HEK293 (cell line): ENCODE measurements around the gene HECTD4.
"Not testable (repeated sequence)": the region's sequence is repeated elsewhere in the genome, so short reads cannot be mapped to it uniquely, and the experiment has no call there.

Source experiments
- ATF2 ChIP-seq: fragments of 450-650 bp; formaldehyde crosslinking; IDR thresholded peaks from 2 replicates; pipeline ENCODE4 v1.5.1; 2016; ENCODE audit warnings: missing biosample characterization, missing genetic modification characterization, low read depth
- CTCF ChIP-seq: fragments of 450-650 bp; formaldehyde crosslinking; IDR thresholded peaks from 2 replicates; pipeline ENCODE4 v1.5.1; 2016; ENCODE audit warnings: missing biosample characterization, missing genetic modification characterization
- ELK4 ChIP-seq: IDR thresholded peaks from 2 replicates; pipeline ENCODE4 v1.6.1; 2011; ENCODE audit warnings: mild to moderate bottlenecking, low read depth, low read length, borderline replicate concordance
- MEIS1 ChIP-seq: sonication (generic); formaldehyde crosslinking; IDR thresholded peaks from 2 replicates; pipeline ENCODE4 v1.8.1; 2022; ENCODE audit warnings: missing genetic modification reagents, mild to moderate bottlenecking, borderline replicate concordance
- PATZ1 ChIP-seq: fragments of 450-650 bp; formaldehyde crosslinking; IDR thresholded peaks from 2 replicates; pipeline ENCODE4 v1.5.1; 2016; ENCODE audit warnings: missing biosample characterization, missing genetic modification characterization
- PBX3 ChIP-seq: sonication (generic); formaldehyde crosslinking; IDR thresholded peaks from 2 replicates; pipeline ENCODE4 v1.8.1; 2022; ENCODE audit warnings: mild to moderate bottlenecking, moderate library complexity, missing genetic modification reagents
- YY2 ChIP-seq: fragments of 450-650 bp; formaldehyde crosslinking; IDR thresholded peaks from 2 replicates; pipeline ENCODE4 v1.5.1; 2016; ENCODE audit warnings: missing biosample characterization, missing genetic modification characterization
- ZBTB21 ChIP-seq: fragments of 450-650 bp; formaldehyde crosslinking; IDR thresholded peaks from 2 replicates; pipeline ENCODE4 v1.5.1; 2017; ENCODE audit warnings: missing biosample characterization, missing genetic modification characterization
- ZNF140 ChIP-seq: fragments of 450-650 bp; formaldehyde crosslinking; IDR thresholded peaks from 2 replicates; pipeline ENCODE4 v1.5.1; 2016; ENCODE audit warnings: missing biosample characterization, missing genetic modification characterization
- ZNF274 ChIP-seq, 2 experiments: fragments of 200-500 bp in 1 of 2; fragments of 450-650 bp in 1 of 2; sonication (Bioruptor generic) in 1 of 2; formaldehyde crosslinking in 1 of 2; IDR thresholded peaks; 2 replicates each; pipeline versions ENCODE4 v1.5.1 to v1.6.1; 2014 to 2016; ENCODE audit warnings: borderline replicate concordance in 1 of 2, inconsistent platforms in 1 of 2, low read length in 1 of 2, missing biosample characterization in 1 of 2, missing genetic modification characterization in 1 of 2
- ZNF514 ChIP-seq: fragments of 450-650 bp; formaldehyde crosslinking; IDR thresholded peaks from 2 replicates; pipeline ENCODE4 v1.5.1; 2016; ENCODE audit warnings: missing biosample characterization, missing genetic modification characterization
- ZNF629 ChIP-seq: fragments of 450-650 bp; formaldehyde crosslinking; IDR thresholded peaks from 2 replicates; pipeline ENCODE4 v1.5.1; 2017; ENCODE audit warnings: missing biosample characterization, missing genetic modification characterization
- ZNF677 ChIP-seq: fragments of 450-650 bp; IDR thresholded peaks from 2 replicates; pipeline ENCODE4 v1.5.0; 2018; ENCODE audit warnings: missing biosample characterization, mild to moderate bottlenecking, missing genetic modification characterization, moderate library complexity
- ZNF830 ChIP-seq: fragments of 450-650 bp; IDR thresholded peaks from 2 replicates; pipeline ENCODE4 v1.5.0; 2018; ENCODE audit warnings: missing biosample characterization, missing genetic modification characterization, low read depth, mild to moderate bottlenecking, moderate library complexity

GRCh38 chr12:112415457-112415856 is 33.2 kb upstream of the HECTD4 start:
- not testable (repeated sequence) for TF ChIP-seq ZNF830 (tag by site-specific recombination); MEIS1; ZNF140 (tag by site-specific recombination); ZNF677 (tag by site-specific recombination); ZBTB21 (tag by site-specific recombination); CTCF (tag by site-specific recombination); ZNF274 (IDR thresholded peaks at IDR 0.05; ENCODE audit: low read length); ZNF274 (tag by site-specific recombination; IDR thresholded peaks at IDR 0.05; ENCODE audit: borderline replicate concordance); PBX3 (CRISPR knock-in tag); YY2 (tag by site-specific recombination); ZNF629 (tag by site-specific recombination); ZNF514 (tag by site-specific recombination); ELK4; PATZ1; ATF2 (tag by site-specific recombination)
